ENCODE data around the gene ALOX5.
"Not testable (repeated sequence)": the region's sequence is repeated elsewhere in the genome, so short reads cannot be mapped to it uniquely, and the experiment has no call there.

The ALOX5 gene

DNA sequence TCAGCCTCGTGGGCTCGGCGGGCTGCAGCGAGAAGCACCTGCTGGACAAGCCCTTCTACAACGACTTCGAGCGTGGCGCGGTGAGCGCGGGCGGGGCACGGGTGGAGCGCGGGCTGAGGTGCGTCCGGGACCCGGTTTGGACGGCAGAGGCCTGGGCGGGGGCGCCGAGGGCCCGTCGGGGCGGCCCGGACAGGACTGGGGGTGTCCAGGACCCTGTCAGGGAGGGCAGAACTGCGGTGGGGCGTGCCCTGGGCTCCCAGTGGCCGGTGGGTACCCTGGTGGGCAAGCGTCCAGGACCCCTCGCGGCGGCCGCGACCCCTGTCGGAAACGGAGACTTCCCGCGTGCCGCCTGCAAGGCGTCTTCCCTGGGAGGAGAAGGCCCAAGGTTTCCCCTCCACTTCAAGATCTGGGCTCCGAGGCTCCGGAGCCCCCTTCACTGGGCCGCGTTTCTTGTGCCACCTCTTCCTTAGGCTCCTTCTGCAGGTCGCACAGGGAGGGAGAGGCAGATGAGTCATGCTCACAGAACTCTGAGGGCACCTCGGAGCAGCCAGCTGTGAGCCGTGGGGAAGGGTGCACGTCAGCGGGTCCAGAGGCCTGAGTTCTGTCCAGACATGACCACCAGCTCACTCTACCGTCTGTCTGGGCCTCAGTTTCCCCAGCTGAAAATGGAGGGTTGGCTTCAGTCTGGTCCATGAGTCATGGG, 485 bp downstream of the ALOX5 start:
- peak in 1 of 3 donors; percentile 63 for DNase-seq

DNA sequence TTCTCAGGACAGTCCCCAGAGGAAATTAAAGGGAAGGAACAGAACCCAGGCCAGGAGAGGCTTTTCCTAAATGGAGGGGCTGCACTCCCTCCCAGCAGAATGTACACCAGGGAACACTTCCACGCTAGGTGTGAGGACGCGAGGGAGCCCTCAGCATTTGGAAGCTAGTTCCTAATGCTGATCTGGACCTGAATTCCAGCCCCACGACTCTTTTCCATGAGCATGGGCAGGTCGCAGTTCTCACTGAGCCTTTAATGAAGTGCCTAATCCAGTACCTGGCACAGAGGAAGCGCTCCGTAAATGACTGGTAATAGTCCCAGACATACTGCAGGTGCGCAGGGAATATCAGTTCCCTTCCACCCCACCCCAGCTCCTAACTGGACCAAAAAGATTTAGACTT, 1.1 kb downstream of the ALOX5 start:
- DNase-seq, result no peak

DNA sequence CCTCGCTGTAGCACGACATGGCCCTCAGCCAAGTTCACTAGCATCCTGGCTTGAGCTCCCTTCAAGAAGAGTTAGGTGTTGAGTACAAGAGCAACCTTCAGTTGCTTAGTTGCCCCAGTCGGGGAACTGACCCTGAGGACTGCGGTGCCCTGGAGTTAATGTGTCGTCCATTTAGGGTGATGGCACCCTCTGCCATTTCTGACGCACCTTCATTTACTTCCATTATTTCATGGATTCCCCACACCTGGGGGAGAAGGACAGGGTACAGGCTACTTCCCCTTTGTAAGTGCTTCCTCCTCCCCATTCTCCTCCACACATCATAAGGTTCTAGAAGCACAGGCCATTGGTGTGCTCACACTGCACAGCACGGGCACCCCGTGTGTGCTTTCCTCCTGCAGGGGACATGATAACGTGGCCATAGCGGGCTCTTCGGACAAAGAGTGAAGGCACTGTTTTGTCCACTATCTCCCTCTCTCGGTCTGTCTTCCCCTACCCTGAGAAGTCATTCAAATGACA, 1.8 kb downstream of the ALOX5 start:
- peak in 1 of 3 donors; percentile 57 for DNase-seq

DNA sequence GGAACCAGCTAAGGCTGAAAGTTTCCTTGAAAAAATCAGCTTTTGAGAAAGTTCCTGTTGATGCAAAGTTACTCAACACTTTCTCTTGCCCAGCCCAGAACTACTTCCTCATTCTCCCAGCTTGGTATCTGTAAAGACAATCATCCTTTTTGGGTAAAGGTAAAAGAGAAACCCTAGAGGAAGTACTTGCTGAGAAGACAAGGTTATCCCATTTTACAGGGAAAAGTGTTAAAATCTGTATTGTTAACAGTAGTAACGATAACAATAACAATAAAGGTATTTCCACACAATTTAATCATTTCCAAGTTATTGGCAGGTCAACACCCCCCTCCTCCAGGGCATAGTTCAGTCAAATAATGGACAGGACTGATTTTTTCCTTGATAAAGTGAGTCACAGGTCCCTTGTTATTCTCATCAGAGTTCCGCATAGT, 2.4 kb downstream of the ALOX5 start:
- peak; percentile 72 to 86 (median 84) for DNase-seq

DNA sequence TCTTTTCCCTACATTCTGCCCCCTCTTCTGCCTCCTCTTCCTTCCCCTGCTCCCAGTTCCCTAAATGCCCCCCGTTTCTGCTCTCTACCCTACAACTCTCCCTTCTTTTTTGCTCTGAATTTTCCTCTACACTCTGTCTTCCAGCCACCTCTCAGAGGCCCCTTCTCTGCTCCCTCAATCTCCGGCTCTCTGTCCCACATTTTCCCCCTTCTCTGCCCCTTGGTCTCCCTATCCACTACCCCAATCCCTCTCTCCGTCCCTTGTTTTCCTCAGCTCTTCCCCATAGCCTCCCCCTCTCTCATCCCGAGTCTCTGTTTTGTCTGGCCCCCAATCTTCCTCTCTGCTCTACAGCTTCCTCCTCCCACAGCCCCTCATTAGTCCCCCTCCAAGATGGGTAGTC, 3.3 kb downstream of the ALOX5 start:
- DNase-seq, result no peak

DNA sequence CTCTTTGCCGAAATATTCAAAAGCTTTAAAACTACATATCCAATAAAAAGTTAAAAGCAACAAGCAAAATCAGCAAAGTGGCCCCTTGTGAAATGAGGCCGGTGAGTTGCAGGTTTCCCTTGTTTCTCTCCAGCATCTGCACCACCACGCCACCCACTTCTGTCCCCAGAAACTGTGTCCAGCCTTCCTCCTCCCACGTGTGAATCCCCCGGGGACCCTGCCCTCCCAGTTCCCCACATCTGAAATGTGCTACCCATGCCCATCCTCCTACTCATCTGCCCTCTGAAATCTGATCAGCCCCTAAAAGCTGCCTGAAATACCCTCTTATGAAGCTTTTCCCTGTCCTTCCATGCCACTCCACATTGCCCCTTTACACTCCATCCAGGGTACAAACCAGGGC, 3.8 kb downstream of the ALOX5 start:
- DNase-seq, result peak in 1 of 3 donors; percentile 13

DNA sequence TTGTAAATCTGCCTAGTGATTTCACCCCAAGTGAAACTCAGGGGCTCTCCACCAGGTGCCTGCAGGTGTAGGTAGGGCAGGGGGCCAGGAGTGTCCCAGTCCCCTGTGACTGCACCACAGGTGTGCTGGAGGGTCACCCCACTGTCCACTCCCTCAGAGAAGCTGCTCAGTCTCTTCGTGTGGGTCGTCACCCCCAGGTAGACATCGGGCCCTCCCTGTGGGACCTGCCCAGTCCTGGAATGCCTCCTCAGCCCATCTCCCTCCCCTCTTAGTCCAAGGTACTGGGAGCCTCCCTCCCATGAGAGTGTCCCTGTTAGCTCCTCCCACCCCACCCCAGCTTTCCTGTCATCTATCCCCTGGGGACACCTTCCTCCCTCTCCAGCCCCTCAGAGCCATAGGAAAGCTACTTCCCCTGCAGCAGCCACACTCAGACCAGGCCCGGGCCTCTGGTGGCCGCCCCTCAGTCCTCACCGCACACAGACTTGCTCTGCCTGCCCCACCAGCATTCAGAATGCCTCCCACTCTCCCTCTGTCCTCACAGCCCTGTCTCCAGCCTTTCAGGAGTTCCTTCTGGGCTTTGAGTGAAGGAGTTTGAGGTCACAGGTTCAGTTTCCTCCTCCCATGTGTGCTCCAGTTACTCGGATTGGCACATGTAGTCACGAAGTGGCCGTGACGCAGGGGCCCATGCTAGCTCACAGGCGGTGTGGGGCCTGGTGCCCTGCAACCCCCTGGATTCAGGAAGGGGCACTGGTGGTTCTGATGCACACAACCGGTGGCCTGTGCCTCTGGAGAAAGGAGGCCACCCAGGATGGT, 5.1 kb downstream of the ALOX5 start:
- peak; percentile 75 to 79 (median 76) for DNase-seq

DNA sequence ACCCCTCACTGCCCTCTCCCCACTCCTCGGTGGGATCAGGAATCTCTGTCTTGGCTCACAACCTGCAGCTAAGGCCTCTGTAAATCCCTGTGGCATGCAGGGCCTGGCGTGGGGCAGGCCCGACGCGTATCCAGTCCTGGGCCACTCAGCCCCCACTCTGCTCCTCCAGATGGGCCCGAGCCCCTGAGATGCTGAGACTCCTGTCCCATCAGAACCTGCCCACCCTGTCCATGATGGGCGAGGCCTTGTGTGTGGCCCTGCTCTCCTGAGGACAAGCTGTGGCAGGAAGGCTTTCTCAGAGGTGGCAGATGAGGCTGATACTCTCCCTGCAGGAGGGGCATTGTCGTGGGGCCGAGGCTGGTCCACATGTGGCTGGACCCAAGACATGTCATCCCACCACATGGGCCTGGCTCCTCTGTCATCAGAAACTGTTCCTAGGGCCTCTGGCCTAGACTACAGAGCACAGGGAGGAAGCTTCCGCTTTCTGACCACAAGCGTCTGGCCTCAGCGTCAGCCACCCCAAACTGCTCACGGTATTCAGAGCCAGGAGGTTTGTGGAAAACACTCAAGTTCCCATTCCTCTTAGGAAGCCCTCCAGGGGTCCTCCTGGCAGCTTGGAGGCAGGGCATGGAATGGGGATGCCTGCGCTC, 6.0 kb downstream of the ALOX5 start:
- DNase-seq, result peak; percentile 92 to 97 (median 93)

DNA sequence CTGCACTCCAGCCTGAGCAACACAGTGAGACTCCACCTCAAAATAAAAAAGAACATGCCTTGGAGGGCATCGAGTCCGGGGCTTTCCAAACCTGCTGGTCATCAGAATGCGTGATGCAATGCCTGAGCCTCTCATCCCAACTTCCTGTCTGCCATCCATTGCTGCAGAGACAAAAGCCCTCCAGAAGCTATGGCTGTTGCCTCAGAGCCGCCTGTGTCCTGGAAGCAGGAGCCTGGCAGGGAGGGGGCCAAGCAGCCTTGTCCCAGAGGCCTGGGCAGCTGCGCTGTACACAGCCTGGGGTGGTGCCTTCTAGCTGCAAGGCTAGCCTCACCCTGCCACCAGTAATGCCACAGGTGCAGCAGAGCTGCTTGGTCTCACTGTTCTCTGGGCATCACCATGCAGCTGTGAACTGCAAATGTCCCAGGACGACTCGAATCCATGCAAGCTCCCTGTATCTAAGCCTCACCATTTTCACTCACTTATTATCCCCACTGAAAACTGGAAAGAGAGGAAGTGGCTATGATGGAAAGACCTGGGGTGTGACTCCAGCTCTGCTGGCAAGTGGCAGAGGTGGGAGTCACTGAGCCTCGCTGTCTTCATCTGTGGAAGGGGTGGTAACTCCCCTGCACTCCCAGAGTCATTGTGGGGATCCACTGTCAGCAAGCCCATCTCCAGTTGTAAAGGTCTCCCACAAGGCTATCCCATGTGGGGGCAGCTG, 7.0 kb downstream of the ALOX5 start:
- peak; percentile 91 to 95 (median 94) for DNase-seq

DNA sequence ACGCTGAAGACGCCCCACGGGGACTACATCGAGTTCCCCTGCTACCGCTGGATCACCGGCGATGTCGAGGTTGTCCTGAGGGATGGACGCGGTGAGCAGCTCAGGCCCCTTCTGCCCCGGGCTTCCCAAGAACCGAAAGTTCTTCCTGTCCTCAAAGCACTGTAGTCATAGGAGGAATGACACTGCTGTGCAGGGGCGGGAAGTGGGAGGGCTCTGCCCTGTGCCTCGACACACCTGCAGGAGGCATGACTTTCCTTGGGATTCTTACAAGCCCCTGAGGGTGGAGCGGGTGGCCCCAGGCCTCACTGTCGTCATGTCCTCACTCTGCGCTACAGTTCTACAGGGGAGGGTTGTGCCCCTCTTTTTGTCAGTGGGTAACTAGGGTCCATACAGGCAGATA, 8.6 kb downstream of the ALOX5 start:
- DNase-seq, result peak in 1 of 3 donors; percentile 19

DNA sequence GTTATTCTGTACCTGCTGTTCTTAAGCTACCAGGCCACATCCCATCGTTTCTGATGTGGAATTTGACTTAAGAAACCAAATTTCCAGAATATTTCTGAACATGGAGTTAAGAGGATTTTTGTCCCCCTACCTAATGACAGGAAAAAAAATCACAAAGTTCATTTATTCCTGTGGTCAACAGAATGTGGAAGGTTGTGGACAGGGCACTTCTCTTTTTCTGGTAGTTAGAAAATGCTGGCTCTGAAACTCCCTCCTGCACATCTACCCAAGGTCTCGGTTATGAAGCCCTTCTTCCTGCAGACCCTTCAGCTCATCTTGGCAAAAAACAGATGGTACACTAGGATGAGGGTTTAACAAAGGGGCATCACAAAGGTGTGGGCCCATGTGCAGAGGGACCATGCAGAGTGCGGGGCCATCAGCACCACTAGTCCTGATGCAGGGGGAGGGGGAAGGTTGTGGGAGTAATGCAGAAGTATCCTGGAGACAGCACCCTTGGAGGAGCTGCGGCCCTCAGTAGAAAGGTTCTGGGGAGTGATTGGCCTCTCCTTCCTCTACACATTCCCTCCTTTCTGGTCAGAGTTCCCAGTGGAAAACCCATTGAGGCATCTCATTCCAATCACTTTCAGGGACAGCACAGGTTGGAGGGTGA, 9.8 kb downstream of the ALOX5 start:
- peak; percentile 46 to 54 (median 50) for DNase-seq

DNA sequence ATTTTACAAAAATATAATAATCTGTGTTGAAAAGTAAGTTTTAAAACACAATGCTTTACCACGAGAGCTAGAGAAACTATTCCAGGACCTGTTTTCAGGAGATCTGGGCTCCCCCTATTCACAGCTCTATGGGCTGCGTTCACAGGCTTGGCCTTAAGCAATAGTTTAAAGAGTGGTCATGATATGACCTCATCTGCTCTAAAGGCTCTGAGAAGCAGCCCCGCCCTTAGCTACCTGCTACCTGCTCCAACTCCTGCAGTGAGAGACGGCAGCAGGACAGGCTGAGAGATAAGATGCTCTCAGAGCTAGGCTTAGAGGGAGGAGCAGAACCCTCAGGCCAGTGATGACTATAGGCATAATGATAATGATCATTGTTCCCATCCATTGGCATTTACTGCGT, 12.6 kb downstream of the ALOX5 start:
- peak in 1 of 3 donors; percentile 10 for DNase-seq

DNA sequence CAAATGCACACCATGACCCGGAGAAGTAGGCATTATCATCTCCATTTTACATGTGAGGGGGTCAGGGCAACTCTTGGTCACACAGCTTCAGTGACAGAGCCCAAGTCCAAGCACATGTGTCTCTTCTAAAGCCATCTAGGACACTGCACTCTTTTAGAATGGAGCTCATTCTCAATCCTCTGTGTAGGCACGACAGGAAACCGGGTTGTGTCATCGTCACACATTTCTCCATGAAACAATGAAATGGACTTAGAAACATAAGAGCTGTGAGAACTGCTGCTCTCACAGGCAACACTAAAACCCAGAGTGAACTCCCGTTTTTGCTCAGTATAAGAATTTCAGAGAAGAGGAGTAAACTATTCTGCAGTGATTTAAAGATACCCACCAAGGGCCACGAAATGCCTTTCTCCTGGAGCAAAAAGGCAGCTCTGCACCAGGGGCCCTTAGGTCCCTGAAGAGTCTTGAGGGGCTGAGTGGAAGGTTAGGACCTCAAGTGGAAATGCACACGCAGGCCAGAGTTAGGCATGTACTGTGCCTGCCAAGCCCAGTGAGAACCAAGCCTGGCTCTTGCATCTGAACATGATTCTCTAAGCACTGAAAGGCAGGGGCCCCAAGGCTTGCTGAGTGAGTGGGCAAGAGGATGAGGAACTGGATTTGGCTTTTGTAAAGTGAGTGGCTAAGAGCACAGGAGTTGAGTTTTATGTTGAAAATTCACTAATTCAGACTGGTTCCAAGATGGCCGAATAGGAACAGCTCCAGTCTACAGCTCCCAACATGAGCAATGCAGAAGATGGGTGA, 13.3 kb downstream of the ALOX5 start:
- peak in 1 of 3 donors; percentile 18 for DNase-seq

DNA sequence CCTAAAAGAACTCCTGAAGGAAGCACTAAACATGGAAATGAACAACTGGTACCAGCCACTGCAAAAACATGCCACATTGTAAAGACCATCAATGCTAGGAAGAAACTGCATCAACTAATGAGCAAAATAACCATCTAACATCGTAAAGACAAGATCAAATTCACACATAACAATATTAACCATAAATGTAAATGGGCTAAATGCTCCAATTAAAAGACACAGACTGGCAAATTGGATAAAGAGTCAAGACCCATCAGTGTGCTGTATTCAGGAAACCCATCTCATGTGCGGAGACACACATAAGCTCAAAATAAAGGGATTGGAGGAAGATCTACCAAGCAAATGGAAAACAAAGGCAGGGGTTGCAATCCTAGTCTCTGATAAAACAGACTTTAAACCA, 15.7 kb downstream of the ALOX5 start:
- DNase-seq, result not testable (repeated sequence)

DNA sequence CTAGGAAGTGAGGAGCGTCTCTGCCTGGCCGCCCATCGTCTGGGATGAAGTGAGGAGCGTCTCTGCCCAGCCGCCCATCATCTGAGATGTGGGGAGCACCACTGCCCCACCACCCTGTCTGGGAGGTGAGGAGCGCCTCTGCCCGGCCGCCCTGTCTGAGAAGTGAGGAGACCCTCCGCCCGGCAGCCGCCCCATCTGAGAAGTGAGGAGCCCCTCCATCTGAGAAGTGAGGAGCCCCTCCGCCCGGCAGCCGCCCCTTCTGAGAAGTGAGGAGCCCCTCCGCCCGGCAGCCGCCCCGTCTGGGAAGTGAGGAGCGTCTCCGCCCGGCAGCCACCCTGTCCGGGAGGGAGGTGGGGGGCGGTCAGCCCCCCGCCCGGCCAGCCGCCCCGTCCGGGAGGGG, 17.6 kb downstream of the ALOX5 start:
- DNase-seq, result not testable (repeated sequence)

DNA sequence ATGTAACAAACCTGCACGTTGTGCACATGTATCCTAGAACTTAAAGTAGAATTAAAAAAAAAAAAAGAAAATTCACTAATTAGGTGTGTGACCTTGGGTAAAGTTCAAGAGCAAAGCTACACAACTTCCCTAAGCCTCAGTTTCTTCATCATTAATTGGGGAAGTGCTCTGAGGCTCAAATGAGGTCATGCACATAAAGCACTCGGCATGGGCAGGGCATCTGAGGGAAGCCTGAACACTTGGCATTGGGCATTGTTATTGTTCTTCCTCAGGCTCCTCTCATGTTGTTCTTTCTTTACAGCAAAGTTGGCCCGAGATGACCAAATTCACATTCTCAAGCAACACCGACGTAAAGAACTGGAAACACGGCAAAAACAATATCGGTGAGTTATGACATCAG, 21.5 kb downstream of the ALOX5 start:
- DNase-seq, result peak; percentile 63 to 65 (median 65)

DNA sequence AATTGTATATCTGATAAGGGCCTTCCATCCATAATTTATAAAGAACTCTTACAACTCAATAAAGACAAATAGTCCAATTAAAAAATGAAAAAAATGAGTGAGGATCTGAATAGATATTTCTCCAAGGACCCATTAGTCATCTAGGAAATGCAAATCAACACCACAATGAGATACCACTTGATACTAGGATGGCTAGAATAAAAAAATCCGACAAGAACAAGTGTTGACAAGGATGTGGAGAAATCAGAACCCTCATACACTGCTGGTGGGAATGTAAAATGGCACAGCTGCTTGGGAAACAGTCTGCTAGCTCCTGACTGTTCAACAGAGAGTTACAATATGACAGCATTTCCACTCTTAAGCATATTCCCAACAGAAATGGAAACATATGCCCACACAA, 24.6 kb downstream of the ALOX5 start:
- no peak for DNase-seq

DNA sequence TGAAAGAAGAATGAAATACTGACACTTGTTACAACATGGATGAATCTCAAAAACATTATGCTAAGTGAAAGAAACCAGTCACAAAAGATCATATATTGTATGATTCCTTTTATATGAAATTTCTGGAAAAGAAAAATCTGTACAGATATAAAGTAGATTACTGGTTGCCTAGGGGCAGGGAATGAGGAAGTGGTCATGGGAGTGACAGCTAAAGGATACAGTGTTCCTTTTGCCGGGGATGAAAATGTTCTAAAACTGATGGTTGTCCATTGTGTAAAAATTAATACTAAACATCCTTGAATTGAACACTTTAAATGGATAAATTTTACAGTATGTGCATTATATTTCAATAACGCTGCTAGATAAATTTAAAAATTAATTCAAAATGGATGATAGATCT, 25.1 kb downstream of the ALOX5 start:
- DNase-seq, result peak in 1 of 3 donors; percentile 50

DNA sequence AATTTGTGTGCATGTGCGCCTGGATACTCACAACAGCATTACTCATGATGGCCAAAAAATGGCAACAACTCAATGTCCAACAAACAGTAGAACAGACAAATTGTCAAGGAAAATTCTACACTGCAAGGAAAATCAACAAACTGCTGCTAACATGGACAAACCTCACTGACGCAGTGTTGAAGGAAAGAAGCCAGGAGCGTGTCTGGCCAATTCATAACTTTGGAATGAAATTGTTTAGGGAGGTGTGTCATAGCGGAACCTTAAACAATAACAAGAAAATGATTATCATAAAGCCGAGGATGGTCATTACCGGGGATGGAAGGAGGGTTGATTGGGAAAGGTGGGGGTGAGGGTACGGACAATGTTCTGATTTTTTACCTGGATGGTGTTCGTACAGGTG, 29.1 kb downstream of the ALOX5 start:
- DNase-seq, result no peak

DNA sequence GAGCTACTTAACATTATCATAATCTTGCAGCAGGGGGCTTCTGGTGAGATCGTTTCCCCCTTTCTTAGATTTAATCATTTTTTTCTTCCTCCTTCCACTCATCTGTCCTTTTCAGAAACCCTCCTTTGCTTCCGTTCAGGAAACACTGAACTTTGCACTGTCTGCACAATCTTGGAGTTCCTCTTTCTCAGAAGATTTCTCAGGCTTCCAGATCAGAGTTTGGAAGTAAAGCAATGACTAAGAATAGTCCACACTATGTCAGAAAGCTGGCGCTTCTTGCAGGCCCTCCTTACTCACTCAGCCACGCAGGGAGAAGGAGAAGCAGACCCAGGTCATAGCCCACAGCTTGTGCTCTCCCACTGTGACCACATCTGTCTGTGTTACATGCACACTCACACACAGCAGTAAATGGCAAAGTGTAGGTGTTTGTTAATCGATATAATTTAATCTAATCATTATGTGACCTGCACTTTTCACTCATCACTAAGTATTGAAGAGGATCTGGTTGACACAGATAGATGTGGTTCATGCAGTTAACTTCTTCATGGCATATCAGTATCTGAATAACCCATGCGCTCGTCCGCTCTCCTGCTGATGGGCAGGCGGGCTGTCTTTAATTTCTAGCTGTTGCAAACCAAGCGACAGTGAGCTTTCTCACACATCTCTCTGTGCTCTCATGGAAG, 30.2 kb downstream of the ALOX5 start:
- peak; percentile 91 to 98 (median 96) for DNase-seq

DNA sequence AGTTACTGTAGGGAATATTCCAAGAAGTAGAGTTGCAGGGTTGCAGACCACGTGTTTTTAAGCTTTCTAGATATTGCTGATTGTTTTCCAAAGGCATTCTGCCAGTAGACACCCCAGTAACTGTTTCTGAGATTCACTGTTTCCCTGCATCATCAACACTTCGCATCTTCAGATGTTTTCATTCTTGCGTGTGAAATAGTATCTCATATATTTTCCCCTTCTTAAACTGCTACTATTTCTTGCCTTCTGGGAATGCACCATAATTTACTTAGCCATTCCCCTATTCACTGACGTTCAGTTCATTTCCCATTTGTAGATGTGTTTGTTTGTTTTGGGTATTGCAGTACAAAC, 30.7 kb downstream of the ALOX5 start:
- no peak for DNase-seq

All from suppressor macrophage treated with lipopolysaccharide for 1 hour (primary cell).